ENCODE measurements around the gene EXOC4.

EXOC4 gene

DNA sequence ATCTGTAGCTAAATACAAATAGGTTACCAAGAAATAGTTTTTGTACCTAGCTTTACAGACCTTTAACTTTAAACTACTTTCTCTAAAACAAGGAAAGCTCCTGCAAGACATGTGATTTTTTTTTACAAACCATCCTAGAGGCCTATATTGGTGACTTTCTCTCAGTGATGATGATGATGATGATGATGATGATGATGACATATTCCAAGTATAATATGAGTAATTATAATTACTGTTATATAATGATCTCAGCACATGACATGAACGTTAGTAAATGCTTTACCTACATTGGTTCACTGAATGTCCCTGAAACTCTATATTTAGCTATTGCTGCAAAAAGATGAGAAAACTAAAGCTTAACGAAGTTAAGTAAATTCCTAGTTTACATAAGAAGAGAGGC, 766.4 kb downstream of the EXOC4 start:
- no peak overlapping the region for H3K4me3 ChIP-seq (ENCODE audit: low read depth, low read length)
- TF ChIP-seq, protein P1, sequence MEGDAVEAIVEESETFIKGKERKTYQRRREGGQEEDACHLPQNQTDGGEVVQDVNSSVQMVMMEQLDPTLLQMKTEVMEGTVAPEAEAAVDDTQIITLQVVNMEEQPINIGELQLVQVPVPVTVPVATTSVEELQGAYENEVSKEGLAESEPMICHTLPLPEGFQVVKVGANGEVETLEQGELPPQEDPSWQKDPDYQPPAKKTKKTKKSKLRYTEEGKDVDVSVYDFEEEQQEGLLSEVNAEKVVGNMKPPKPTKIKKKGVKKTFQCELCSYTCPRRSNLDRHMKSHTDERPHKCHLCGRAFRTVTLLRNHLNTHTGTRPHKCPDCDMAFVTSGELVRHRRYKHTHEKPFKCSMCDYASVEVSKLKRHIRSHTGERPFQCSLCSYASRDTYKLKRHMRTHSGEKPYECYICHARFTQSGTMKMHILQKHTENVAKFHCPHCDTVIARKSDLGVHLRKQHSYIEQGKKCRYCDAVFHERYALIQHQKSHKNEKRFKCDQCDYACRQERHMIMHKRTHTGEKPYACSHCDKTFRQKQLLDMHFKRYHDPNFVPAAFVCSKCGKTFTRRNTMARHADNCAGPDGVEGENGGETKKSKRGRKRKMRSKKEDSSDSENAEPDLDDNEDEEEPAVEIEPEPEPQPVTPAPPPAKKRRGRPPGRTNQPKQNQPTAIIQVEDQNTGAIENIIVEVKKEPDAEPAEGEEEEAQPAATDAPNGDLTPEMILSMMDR (IDR thresholded peaks at IDR 0.05; ENCODE audit: low read depth, low read length, missing control alignments), result no peak
- no peak for DNase-seq (ENCODE audit: low read depth)
- in situ Hi-C loops (cut with HindIII; ENCODE audit: low sequenced_read_pairs), result no loop called here

DNA sequence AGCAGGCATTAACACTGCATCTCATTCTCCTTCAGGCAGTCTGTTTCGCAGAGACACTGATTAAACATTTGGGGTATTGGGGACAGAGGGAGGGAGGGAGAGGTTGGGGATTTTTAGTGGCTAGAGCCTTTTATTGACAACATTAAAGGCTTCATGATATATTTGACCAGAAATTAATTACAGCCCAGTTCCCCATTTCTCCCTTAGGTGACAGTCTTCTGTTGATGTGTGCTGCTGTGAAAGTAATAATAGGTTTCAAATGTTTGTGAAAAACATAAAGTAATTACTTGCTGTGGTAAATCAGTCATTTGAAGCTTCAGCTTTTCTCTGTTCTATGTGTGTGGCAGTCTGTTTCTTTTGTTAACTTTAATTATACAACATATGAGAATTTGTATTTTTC, 769.0 kb downstream of the EXOC4 start:
- H3K4me3 ChIP-seq (ENCODE audit: low read depth, low read length), result no peak overlapping the region
- in situ Hi-C loops (cut with HindIII; ENCODE audit: low sequenced_read_pairs), result no loop called here
- TF ChIP-seq, protein P1 (IDR thresholded peaks at IDR 0.05; ENCODE audit: low read depth, low read length, missing control alignments), result no peak
- no peak for DNase-seq (ENCODE audit: low read depth)

DNA sequence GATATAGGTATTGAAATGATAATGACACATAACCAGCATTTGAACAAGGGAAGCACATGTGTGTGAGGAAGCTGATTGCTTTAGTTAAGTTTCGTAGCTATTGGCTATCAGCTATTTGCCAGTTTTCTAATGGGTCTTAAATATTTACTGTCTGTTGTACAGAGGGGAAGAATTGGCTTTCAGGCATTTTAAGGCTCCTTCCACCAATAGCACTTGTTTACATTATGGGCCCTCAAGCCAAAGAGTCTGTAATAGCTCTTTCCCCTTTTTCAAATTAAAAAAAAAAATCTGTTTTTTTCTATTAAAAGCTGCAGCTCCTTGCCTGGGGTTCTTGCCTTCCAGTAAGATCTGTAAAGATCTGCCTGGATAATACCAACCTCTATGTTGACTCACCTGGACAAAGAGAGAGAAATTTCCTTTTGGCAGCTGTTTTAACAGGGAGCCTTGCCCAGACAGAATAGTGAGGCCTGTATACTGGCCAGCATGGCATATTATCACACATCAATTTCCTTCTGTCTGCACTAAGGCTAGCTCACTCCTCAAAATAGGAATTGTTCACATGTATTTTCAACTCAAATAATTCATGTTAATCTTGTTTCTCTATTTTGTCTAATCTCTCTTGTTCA, 769.5 kb downstream of the EXOC4 start:
- no peak for DNase-seq (ENCODE audit: low read depth)
- TF ChIP-seq, protein P1 (IDR thresholded peaks at IDR 0.05; ENCODE audit: low read depth, low read length, missing control alignments), result no peak
- in situ Hi-C loops (cut with HindIII; ENCODE audit: low sequenced_read_pairs), result no loop called here
- no peak overlapping the region for H3K4me3 ChIP-seq (ENCODE audit: low read depth, low read length)

DNA sequence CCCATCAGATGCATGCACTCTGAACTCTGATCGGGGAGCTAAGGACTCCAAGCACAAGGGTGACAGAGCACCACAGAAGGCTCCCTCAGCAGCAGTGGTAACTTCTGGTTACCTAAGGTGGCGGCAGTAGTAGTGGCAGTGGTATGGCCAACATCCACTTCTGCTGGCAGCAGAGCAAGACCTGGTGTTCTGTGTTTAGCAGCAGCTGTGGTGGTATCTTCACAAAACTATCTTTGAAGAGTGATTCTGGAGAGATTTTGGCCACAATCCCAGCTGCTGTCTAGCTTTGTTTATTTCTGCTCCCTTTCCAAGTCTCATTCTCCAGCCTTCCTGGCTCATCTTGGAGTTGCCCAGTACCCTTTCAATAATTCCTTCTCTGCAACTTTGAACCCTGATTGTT, 771.9 kb downstream of the EXOC4 start:
- no peak overlapping the region for H3K4me3 ChIP-seq (ENCODE audit: low read depth, low read length)
- TF ChIP-seq, protein P1 (IDR thresholded peaks at IDR 0.05; ENCODE audit: low read depth, low read length, missing control alignments), result no peak
- in situ Hi-C loops (cut with HindIII; ENCODE audit: low sequenced_read_pairs), result no loop called here
- no peak for DNase-seq (ENCODE audit: low read depth)

DNA sequence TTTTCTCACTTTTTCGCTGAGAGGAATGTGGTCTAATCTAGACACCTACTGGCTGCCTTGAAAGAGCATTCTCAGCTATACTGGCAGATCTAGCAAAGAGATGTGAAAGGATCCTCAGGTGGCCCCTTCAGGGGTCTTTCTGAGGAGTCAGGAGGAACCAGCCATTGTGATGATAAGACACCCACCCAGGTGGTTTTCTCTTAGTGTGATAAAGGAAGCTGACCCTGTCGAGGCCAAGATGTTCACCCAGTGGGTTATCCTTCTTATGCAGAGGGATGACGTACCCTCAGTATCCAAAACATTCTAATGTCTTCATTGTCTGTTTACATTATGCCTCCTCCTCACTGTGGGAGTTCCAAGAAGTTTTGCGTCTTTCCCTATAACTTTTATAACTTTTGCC, 776.0 kb downstream of the EXOC4 start:
- DNase-seq (ENCODE audit: low read depth), result no peak
- TF ChIP-seq, protein P1 (IDR thresholded peaks at IDR 0.05; ENCODE audit: low read depth, low read length, missing control alignments), result no peak
- in situ Hi-C loops (cut with HindIII; ENCODE audit: low sequenced_read_pairs), result no loop called here
- H3K4me3 ChIP-seq (ENCODE audit: low read depth, low read length), result no peak overlapping the region

DNA sequence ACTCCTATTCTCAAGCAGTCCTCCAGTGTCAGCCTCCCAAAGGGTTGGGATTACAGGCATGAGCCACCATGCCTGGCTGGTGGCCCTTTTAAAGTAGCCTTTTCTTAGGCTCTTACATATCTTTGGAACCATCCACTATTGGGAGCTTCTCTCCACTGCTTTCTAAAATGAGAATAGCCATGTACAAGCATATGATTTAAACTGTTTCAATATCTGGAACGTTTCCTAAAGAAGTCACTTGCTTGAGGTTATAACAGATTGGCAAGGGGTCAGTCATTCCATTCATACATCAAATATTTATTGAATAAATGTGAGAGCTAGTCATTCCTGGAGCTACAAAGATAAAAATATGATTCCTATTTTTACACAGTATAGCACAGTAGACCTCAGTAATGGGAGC, 776.9 kb downstream of the EXOC4 start:
- DNase-seq (ENCODE audit: low read depth), result no peak
- TF ChIP-seq, protein P1 (IDR thresholded peaks at IDR 0.05; ENCODE audit: low read depth, low read length, missing control alignments), result no peak
- in situ Hi-C loops (cut with HindIII; ENCODE audit: low sequenced_read_pairs), result no loop called here

More for the DNA sequence above, 776.9 kb downstream of the EXOC4 start:
- H3K4me3 ChIP-seq (ENCODE audit: low read depth, low read length), result no peak overlapping the region

All from astrocyte of the cerebellum (primary cell).